HFF-Myc (cell line): ENCODE data around the gene TPSD1.

Experiments used
- DNase-seq: peaks from one replicate; pipeline ENCODE4 v3.0.0-alpha.2; 2011; ENCODE audit warnings: low read depth; ENCODE audit errors: extremely low read depth
- H3K4me3 ChIP-seq: replicated peaks from 2 replicates; pipeline ENCODE4 v1.5.1; 2011; ENCODE audit warnings: low read depth, mild to moderate bottlenecking, control low read depth, low read length
- CTCF ChIP-seq: IDR thresholded peaks from 2 replicates; pipeline ENCODE4 v1.5.1; 2012; ENCODE audit warnings: mild to moderate bottlenecking, low read depth, low read length, control low read depth; ENCODE audit errors: missing control alignments

Gene TPSD1

GRCh38 chr16:1277617-1278282 lies 21.9 kb downstream of the TPSD1 start:
- TF ChIP-seq CTCF, result no peak
- DNase-seq, result no peak
- no peak overlapping the region for H3K4me3 ChIP-seq

- H3K4me3 ChIP-seq, result no peak overlapping the region
- no peak for TF ChIP-seq CTCF
- no peak for DNase-seq
Observed at GRCh38 chr16:1278477-1278876, 22.6 kb downstream of the TPSD1 start.

GRCh38 chr16:1279081-1279944 lies 23.4 kb downstream of the TPSD1 start:
- no peak for DNase-seq
- H3K4me3 ChIP-seq, result no peak overlapping the region
- TF ChIP-seq CTCF, result no peak

GRCh38 chr16:1279945-1280589 lies 24.2 kb downstream of the TPSD1 start:
- TF ChIP-seq CTCF, result no peak
- no peak for DNase-seq
- no peak overlapping the region for H3K4me3 ChIP-seq

GRCh38 chr16:1280783-1281182 lies 24.9 kb downstream of the TPSD1 start:
- TF ChIP-seq CTCF, result no peak
- H3K4me3 ChIP-seq, result no peak overlapping the region
- no peak for DNase-seq

- no peak for TF ChIP-seq CTCF
- no peak overlapping the region for H3K4me3 ChIP-seq
- no peak for DNase-seq
Observed at GRCh38 chr16:1281517-1281916, 25.6 kb downstream of the TPSD1 start.
